ENCODE results near the gene RBM38. TPM values are rescaled to one million over a fixed set of nuclear protein-coding genes. Genes with fewer than 3 reads are reported as not detected.

RBM38 gene
- total and polyA plus RNA-seq, 10 of the 15 experiments (the other 5 are each of a cell fraction or from before 2014, with no cell fraction given): 0.32 to 118 (median 25.2) TPM

GRCh38 chr20:57391439-57392301, 474 bp downstream of the RBM38 start (continued):
- TF ChIP-seq, protein P1, sequence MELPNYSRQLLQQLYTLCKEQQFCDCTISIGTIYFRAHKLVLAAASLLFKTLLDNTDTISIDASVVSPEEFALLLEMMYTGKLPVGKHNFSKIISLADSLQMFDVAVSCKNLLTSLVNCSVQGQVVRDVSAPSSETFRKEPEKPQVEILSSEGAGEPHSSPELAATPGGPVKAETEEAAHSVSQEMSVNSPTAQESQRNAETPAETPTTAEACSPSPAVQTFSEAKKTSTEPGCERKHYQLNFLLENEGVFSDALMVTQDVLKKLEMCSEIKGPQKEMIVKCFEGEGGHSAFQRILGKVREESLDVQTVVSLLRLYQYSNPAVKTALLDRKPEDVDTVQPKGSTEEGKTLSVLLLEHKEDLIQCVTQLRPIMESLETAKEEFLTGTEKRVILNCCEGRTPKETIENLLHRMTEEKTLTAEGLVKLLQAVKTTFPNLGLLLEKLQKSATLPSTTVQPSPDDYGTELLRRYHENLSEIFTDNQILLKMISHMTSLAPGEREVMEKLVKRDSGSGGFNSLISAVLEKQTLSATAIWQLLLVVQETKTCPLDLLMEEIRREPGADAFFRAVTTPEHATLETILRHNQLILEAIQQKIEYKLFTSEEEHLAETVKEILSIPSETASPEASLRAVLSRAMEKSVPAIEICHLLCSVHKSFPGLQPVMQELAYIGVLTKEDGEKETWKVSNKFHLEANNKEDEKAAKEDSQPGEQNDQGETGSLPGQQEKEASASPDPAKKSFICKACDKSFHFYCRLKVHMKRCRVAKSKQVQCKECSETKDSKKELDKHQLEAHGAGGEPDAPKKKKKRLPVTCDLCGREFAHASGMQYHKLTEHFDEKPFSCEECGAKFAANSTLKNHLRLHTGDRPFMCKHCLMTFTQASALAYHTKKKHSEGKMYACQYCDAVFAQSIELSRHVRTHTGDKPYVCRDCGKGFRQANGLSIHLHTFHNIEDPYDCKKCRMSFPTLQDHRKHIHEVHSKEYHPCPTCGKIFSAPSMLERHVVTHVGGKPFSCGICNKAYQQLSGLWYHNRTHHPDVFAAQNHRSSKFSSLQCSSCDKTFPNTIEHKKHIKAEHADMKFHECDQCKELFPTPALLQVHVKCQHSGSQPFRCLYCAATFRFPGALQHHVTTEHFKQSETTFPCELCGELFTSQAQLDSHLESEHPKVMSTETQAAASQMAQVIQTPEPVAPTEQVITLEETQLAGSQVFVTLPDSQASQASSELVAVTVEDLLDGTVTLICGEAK (IDR thresholded peaks at IDR 0.05; ENCODE audit: borderline replicate concordance): no peak
- TF ChIP-seq E4F1 (IDR thresholded peaks at IDR 0.05; ENCODE audit: borderline replicate concordance, partially characterized antibody) (no peak), ZBED1 (IDR thresholded peaks at IDR 0.05; ENCODE audit: borderline replicate concordance) (no peak), NKRF (conservative IDR thresholded peaks at IDR 0.05) (peak; percentile 58), ZNF687 (IDR thresholded peaks at IDR 0.05) (no peak), HCFC1 (IDR thresholded peaks at IDR 0.05; ENCODE audit: low read length) (no peak), ZNF384 (IDR thresholded peaks at IDR 0.05; ENCODE audit: borderline replicate concordance, low read depth, low read length) (no peak), FOS (IDR thresholded peaks at IDR 0.05; ENCODE audit: borderline replicate concordance, extremely low read depth, insufficient read length) (no peak), EED (IDR thresholded peaks at IDR 0.05; ENCODE audit: low read depth) (no peak), NR2C2 (IDR thresholded peaks at IDR 0.05; ENCODE audit: borderline replicate concordance, control insufficient read depth, insufficient read length, low read depth) (no peak), RUNX3 (IDR thresholded peaks at IDR 0.05; ENCODE audit: low read length) (no peak), POLR2A (IDR thresholded peaks at IDR 0.05; ENCODE audit: low read depth, low read length) (peak; percentile 47; the same call in 1 of the 2 replicates), SRF (IDR thresholded peaks at IDR 0.05; ENCODE audit: low read depth in 2 of 2, low read length in 2 of 2) (no peak), SIN3A (IDR thresholded peaks at IDR 0.05; ENCODE audit: low read depth, low read length) (peak; percentile 30; the same call in 1 of the 2 replicates)
- TF ChIP-seq, protein P2, sequence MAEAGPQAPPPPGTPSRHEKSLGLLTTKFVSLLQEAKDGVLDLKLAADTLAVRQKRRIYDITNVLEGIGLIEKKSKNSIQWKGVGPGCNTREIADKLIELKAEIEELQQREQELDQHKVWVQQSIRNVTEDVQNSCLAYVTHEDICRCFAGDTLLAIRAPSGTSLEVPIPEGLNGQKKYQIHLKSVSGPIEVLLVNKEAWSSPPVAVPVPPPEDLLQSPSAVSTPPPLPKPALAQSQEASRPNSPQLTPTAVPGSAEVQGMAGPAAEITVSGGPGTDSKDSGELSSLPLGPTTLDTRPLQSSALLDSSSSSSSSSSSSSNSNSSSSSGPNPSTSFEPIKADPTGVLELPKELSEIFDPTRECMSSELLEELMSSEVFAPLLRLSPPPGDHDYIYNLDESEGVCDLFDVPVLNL (IDR thresholded peaks at IDR 0.05; ENCODE audit: low read depth, low read length): no peak

Measured in GM12878 (cell line).